ENCODE results near the gene CDKAL1.
"Not testable (repeated sequence)": the region's sequence is repeated elsewhere in the genome, so short reads cannot be mapped to it uniquely, and the experiment has no call there.

The CDKAL1 gene

DNA sequence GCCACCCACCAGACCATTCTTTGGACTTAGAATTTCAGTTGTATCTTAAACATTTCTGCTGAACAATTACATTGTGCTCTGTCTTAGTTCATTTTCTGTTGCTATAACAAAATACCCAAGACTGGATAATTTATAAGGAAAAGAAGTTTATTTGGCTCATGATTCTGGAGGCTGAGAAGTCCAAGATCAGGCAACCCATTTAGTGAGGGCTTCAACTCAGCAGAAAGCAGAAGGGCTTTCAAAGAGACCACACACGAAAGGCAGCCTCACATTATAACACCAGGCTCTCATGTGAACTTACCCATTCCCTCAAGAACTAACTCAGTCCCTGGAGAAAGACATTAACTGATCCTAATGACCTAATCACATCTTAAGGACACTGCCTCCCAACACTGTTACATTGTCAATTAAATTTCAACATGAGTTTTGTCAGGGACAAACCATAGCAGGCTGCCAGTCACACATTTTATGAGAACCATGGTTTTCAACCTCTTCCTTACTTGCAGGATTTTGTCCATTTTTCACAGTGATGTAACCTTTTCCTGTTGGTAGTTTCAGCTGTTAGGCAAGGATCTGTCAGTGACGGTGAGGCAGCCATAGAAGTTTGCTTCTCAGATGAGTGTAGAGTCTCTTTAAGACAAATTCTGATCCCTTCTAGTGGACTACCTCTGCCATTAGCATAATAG lies 659.7 kb downstream of the CDKAL1 start:
- no peak for DNase-seq

DNA sequence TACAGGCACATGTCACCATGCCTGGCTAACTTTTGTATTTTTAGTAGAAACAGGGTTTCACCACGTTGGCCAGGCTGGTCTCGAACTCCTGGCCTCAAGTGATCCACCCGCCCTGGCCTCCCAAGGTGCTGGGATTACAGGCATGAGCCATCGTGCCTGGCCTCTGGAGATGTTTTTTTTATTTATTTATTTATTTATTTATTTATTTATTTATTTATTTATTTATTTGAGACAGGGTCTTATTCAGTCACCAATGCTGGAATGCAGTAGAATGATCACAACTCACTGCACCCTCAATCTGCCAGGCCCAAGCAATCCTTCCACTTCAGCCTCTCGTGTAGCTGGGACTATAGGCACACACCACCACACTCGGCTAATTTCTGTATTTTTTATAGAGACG lies 661.0 kb downstream of the CDKAL1 start:
- not testable (repeated sequence) for DNase-seq

DNA sequence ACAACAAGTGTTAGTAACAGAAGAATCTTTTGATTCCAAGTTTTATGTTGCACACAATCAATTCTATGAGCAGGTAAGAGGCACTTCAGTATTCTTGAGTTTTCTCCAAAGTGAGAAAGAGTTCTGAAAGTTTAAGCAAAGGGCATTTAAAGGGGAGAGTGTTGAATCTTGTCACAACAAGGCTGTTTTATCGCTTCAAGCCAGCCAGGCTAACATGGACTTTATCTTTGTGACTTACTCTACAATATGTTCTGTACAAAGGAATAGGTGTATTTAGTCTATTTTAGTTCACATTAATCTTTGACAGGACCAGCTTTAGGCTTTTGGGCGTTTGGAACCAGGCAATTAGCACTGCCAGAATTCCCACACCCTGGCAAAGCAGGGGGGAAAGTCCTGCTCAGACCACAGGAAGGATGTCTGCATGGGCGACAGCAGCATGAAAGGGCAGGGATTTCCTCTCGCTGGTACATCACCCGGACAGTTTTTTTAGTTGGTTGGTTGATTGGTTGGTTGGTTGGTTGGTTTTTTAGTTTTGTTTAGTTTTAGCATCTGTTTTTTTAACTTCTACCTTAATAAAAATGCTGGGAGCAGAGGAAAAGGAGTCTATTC lies 663.9 kb downstream of the CDKAL1 start:
- DNase-seq: no peak

DNA sequence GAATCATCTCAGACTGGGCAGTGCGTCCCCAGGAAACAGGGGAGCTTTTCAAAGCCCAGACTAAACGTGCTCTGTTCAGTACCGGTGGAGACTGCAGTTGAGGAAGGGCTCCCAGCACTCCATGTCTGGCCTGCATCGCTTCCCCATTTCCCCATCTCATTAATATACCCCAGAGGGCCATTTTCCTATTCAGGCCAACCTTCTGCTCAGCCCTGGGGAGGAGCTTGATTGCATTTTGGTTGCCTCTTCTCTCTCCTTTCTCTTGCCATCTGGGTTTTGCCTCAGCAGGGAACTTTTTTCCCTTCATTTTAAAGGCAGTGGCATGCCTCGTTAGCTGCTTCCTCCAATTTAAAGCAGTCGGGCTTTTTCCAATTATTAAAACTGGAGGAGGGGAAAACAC lies 665.0 kb downstream of the CDKAL1 start:
- DNase-seq: no peak

GRCh38 chr6:21200134-21200870 lies 666.0 kb downstream of the CDKAL1 start:
- DNase-seq: no peak

DNA sequence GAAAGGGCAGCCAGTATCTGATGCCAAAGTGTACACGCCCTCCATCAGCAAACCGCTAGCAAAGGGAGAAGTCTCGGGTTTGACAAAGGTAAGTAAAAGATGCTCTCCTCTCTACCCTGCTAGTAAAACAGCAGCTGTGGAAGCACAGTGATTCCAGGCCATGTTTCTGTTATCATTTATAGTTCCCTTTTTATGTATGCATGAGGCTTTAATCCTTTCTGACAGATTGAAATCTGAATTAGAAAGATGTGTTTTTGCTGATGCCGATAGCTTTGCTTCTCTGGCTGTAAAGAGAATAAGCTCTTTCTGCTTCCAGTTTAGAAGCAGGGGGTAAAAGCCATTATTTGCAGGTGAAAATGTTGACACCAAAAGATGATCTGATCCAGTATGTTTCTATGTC lies 666.9 kb downstream of the CDKAL1 start:
- no peak for DNase-seq

DNA sequence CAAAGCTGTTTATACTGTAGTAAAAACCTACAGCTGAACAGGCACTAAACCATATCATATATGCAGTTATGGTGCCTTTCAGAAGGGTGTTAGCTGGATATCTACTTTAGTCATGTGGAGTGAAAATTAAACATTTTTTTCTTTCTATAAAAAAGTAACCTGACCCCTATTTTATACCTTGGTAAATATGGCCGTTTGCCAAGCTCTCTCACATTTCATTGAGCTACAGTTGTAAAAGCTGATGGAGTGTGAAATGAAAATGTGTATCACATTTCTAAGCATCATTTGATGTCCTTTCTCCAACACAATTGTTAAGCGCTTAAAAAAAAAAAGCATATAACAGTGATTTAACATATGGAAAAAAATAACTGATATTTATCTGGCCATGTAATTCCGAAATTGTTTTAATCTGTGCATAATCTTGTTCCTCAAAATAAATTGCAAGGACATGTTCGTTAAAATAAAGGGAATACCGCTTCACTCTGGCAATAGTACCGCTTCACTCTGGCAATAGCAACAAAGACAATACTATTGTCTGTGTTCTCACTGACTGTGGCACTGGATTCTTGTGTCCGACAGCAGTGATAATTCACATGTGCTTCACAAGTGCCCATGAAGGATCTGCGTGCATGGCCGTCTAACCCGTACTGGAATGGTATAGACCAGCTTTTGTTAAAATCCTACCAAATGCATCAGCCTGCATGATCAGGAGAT lies 667.5 kb downstream of the CDKAL1 start:
- no peak for DNase-seq

DNA sequence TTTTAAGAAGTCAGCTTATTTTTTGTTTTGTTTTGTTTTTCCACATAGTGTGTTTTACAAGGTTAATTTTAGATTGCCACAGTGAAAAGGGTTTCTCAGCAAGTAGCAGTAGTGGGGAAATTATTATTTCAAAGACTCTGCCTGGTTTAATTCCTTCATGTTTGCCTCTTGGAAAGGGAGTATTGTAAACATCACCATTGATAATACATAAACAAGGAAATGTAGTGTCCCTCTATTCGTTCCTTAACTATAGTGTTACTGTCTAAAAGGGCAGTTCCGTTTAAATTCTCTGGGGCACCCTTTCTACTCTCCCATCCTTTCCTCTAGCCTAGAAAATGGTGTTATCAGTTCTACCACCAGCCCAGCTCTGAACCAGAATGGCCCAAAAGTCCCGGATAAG lies 668.3 kb downstream of the CDKAL1 start:
- DNase-seq: no peak

DNA sequence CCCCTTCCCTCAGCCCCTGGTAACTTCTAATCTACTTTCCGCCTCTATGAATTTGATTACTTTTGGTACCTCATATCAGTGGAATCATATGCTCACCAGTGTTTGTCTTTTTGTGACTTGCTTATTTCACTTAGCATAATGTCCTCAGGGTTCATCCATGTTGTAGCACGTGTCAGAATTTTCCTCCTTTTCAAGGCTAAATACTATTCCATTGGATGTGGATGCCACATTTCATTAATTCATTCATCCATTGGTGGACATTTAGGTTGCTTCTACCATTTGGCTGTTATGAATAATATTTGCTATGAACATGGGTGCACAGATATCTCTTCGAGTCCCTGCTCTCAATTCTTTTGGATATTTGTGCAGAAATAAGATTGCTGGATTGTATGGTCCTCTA lies 670.7 kb downstream of the CDKAL1 start:
- no peak for DNase-seq

DNA sequence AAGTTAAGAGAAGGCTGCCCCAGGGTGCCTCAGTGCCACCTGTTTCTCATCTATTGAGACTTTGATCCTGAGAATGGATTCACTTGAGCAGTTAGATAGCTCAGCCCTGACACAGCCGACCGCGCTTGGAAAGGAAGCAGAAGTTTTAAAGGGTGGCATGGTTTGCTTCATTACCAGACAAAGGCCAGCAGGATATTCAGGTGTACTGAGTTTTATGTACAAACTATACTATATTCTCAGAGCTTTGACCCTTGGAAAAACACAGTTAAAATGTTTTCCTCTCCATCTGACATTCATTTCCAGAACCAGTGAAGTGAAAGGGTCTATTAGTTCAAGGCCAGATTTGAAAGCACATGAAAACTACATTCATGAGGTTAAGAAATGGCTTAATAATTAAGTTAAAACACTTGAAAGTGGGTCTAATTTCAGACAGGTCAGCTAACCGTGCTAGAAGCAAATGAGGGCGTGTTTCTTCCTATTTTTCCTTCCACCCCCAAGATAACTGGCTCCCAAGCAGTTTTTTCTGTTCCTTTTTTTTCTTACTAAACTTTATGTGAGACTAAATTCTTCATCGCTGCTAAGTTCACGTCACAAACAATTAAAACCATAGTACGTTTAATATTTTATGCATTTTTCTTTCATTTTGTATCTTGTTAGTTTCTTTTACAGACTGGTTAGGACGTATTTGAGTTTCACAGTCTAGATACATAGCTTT lies 674.0 kb downstream of the CDKAL1 start:
- no peak for DNase-seq

GRCh38 chr6:21208796-21209186 lies 674.5 kb downstream of the CDKAL1 start:
- no peak for DNase-seq

- no peak for DNase-seq
Measured at GRCh38 chr6:21213492-21213891, 679.2 kb downstream of the CDKAL1 start.

- no peak for DNase-seq
Measured at GRCh38 chr6:21214738-21215448, 680.6 kb downstream of the CDKAL1 start.

GRCh38 chr6:21219241-21219640 lies 685.0 kb downstream of the CDKAL1 start:
- DNase-seq: no peak

GRCh38 chr6:21219856-21220255 lies 685.6 kb downstream of the CDKAL1 start:
- DNase-seq: no peak

GRCh38 chr6:21220271-21220987 lies 686.2 kb downstream of the CDKAL1 start:
- DNase-seq: no peak

DNA sequence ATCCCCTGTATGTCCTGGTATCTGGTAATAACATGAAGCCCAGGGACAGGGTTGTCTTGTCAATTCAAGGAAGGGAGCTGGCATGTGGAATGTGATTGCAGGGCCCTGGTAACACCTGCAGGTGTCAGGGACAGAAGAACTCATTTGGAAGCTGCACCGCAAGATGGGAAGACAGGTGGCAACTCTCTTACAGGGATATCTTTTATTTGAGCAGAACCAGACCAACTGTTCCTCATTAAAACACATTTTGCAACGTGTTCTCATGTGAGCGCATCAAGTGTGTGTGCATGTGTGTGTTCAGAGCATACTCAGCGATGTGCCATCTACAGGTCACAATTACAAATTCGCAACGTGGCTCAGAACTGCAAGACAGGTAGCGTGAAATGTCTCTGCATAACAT lies 688.4 kb downstream of the CDKAL1 start:
- DNase-seq: no peak

DNA sequence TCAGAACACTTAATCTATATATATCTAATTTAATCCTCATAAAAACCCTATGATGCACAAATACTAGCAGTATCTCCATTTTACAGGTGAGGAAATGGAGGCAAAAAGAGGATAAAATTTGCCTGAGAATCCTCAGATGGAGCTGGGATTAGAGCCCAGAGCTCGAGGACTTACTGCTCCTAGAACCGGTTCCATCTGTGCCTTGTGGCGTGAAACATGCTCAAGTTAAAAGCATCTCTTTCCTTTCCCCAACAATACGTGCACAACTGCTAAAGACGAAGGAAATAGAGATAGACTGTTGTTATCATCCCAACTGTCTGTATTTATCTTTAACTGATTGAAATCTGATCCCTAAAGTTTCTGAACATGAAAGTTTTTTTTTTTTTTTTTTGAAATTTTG lies 691.7 kb downstream of the CDKAL1 start:
- no peak for DNase-seq

DNA sequence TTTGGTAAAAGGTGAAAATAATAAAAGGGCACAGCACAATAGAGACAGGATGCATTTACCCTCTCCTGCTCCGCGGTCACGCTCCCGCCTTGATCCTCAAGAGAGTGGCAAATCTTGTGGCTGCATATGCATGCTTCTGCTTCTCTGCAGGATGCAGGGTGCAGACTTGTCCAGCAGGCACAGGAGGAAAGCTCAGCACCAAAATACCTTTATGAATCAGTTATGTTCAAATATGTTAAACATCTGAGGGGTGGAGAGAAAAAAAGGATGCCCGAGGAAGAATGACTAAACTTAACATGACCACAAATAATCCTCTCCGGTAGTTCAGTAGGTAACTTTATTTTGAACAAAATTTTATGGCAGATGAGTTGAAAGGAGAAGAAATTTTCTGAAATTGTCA lies 693.2 kb downstream of the CDKAL1 start:
- no peak for DNase-seq

GRCh38 chr6:21228411-21228810 lies 694.2 kb downstream of the CDKAL1 start:
- DNase-seq: no peak

DNA sequence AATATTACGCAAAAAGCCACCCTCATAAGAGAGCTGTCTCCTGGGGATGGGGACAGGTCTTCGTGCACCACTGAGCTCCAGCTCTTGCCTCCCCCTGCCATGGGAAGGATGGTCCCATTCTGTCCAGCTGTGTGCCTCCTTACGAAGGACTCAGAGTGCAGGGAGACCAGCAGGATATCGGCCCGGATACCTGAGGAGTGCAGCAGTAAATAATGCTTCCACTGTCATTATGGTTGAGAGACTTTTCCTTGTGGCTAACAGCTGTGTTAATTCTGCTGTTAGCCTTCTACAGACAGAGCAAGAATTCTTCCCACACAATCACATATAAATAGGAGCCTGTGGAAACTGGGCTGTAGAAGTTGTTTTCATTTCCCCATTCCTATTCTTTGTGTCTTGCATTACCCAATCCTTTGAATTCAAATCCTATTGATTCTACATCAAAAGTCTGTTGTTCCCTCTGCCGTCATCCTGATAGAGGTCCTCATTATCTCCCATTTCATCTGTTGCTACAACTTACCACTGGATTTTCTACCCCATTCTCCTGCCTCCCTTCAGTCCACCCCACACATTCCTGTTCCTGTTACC lies 694.7 kb downstream of the CDKAL1 start:
- DNase-seq: no peak
